OCI-LY3 (cell line): ENCODE data around the gene FCRLB.

Experiments used
- H2AFZ ChIP-seq: fragments of 200-600, 300-600 bp; shearing (Covaris generic); 2 replicates; pipeline ENCODE4 v1.6.0; 2014; ENCODE audit warnings: antibody characterized with exemption, low read depth, low read length
- H3K27ac ChIP-seq: fragments of 200-600, 300-600 bp; sonication (generic); 2 replicates; pipeline ENCODE4 v1.5.1; 2014; ENCODE audit warnings: mild to moderate bottlenecking, low read length, moderate library complexity, mixed read lengths
- H3K27me3 ChIP-seq: fragments of 200-600, 300-600 bp; sonication (generic); 2 replicates; pipeline ENCODE4 v1.6.1; 2014; ENCODE audit warnings: low read depth, low read length, mixed read lengths
- H3K36me3 ChIP-seq: fragments of 200-600, 300-600 bp; sonication (generic); replicated peaks from 2 replicates; pipeline ENCODE3; 2014; ENCODE audit warnings: low read depth, low read length, mixed read lengths
- H3K4me1 ChIP-seq: fragments of 300-600, 200-600 bp; sonication (generic); 2 replicates; pipeline ENCODE4 v1.6.1; 2014; ENCODE audit warnings: low read length, mixed read lengths
- H3K4me2 ChIP-seq: fragments of 200-600, 300-600 bp; sonication (generic); 2 replicates; pipeline ENCODE4 v1.6.1; 2014; ENCODE audit warnings: low read length, mixed read lengths
- H3K4me3 ChIP-seq: fragments of 300-600, 200-600 bp; sonication (generic); 2 replicates; pipeline ENCODE4 v1.5.1; 2014; ENCODE audit warnings: antibody characterized with exemption, mild to moderate bottlenecking, low read length, moderate library complexity
- H3K79me2 ChIP-seq: fragments of 300-600, 200-600 bp; shearing (Covaris generic); 2 replicates; pipeline ENCODE4 v1.6.1; 2014; ENCODE audit warnings: mild to moderate bottlenecking, low read length, mixed read lengths
- H3K9ac ChIP-seq: fragments of 300-600, 200-600 bp; shearing (Covaris generic); 2 replicates; pipeline ENCODE4 v1.6.0; 2014; ENCODE audit warnings: mild to moderate bottlenecking, low read length, moderate library complexity
- H3K9me3 ChIP-seq: fragments of 200-600, 300-600 bp; shearing (Covaris generic); 2 replicates; pipeline ENCODE4 v1.6.1; 2014; ENCODE audit warnings: low read length, mixed read lengths; ENCODE audit not compliant: insufficient read depth
- H4K20me1 ChIP-seq: fragments of 200-600, 300-600 bp; sonication (generic); 2 replicates; pipeline ENCODE4 v1.6.1; 2016; ENCODE audit warnings: low read length, mixed read lengths; ENCODE audit not compliant: insufficient read depth
- CTCF ChIP-seq: fragments of 200-600, 300-600 bp; sonication (generic); IDR thresholded peaks from 2 replicates; pipeline ENCODE4 v1.5.1; 2014; ENCODE audit warnings: antibody characterized with exemption, low read length, low read depth
- EZH2phosphoT487 ChIP-seq: fragments of 200-600 bp; shearing (Covaris generic); IDR thresholded peaks from 2 replicates; pipeline ENCODE4 v1.6.1; 2018; ENCODE audit warnings: antibody characterized with exemption, mixed run types, low read depth

The FCRLB gene

GRCh38 chr1:161706113-161706481 lies 15.2 kb upstream of the FCRLB start:
- Histone ChIP-seq H3K4me1 (peaks cover 65% of the 10 kb centered on the region), H3K9ac (peak overlapping the region; percentile 61), H3K36me3 (peaks cover 4% of the 10 kb centered on the region), H3K79me2 (peaks cover 14% of the 10 kb centered on the region), H2AFZ (no peak overlapping the region), H3K4me2 (peak overlapping the region; percentile 80), H4K20me1 (no peaks in the 10 kb centered on the region), H3K9me3 (no peaks in the 10 kb centered on the region), H3K27ac (peak overlapping the region; percentile 91), H3K4me3 (peak overlapping the region; percentile 62), H3K27me3 (no peaks in the 10 kb centered on the region)
- TF ChIP-seq EZH2phosphoT487 (no peak), CTCF (no peak)

GRCh38 chr1:161706482-161707347 lies 14.6 kb upstream of the FCRLB start, which contains the start of gene FCRLA:
TSS of gene FCRLA (plus strand) at chr1:161707229. CDS start at chr1:161707265, 36 bp downstream.
- Histone ChIP-seq H4K20me1 (no peaks in the 10 kb centered on the region), H2AFZ (no peak within 1 kb of the TSS), H3K9ac (peak within 1 kb of the TSS; percentile 65), H3K9me3 (no peaks in the 10 kb centered on the region), H3K27ac (peak within 1 kb of the TSS; percentile 91), H3K4me2 (peak within 1 kb of the TSS; percentile 80), H3K4me1 (peaks cover 66% of the 10 kb centered on the region), H3K4me3 (peak within 1 kb of the TSS; percentile 62), H3K79me2 (peaks cover 14% of the 10 kb centered on the region), H3K27me3 (no peaks in the 10 kb centered on the region), H3K36me3 (peaks cover 7% of the 10 kb centered on the region)
- TF ChIP-seq EZH2phosphoT487 (no peak), CTCF (no peak)

GRCh38 chr1:161707503-161707902 lies 13.8 kb upstream of the FCRLB start:
- H3K4me2 ChIP-seq, result peak overlapping the region; percentile 80
- peaks cover 66% of the 10 kb centered on the region for H3K4me1 ChIP-seq
- H3K36me3 ChIP-seq, result peaks cover 7% of the 10 kb centered on the region
- H3K79me2 ChIP-seq, result peaks cover 14% of the 10 kb centered on the region
- H3K9ac ChIP-seq, result peak overlapping the region; percentile 65
- H4K20me1 ChIP-seq, result no peaks in the 10 kb centered on the region
- no peaks in the 10 kb centered on the region for H3K27me3 ChIP-seq
- H3K4me3 ChIP-seq, result peak overlapping the region; percentile 62
- H2AFZ ChIP-seq, result no peak overlapping the region
- TF ChIP-seq EZH2phosphoT487 (no peak), CTCF (no peak)
- H3K27ac ChIP-seq, result peak overlapping the region; percentile 91
- H3K9me3 ChIP-seq, result no peaks in the 10 kb centered on the region

- Histone ChIP-seq H2AFZ (no peak overlapping the region), H3K4me3 (peak overlapping the region; percentile 62), H4K20me1 (no peaks in the 10 kb centered on the region), H3K36me3 (peaks cover 7% of the 10 kb centered on the region), H3K9me3 (no peaks in the 10 kb centered on the region), H3K27ac (peak overlapping the region; percentile 91), H3K9ac (peak overlapping the region; percentile 65), H3K4me2 (peak overlapping the region; percentile 80), H3K27me3 (no peaks in the 10 kb centered on the region), H3K79me2 (peaks cover 14% of the 10 kb centered on the region), H3K4me1 (peaks cover 66% of the 10 kb centered on the region)
- TF ChIP-seq CTCF (no peak), EZH2phosphoT487 (no peak)
Observed at GRCh38 chr1:161709373-161709772, 12.0 kb upstream of the FCRLB start.
